ENCODE data around the gene SPHKAP.
"Not testable (repeated sequence)": the region's sequence is repeated elsewhere in the genome, so short reads cannot be mapped to it uniquely, and the experiment has no call there.

Gene SPHKAP

GRCh38 chr2:228181098-228182019, at the start of gene SPHKAP:
Gene SPHKAP, minus strand, starts transcription at chr2:228181687. Its CDS starts 89 bp downstream, at chr2:228181598.
- TF ChIP-seq CTCF (conservative IDR thresholded peaks at IDR 0.05; ENCODE audit: low read length), result no peak
- H3K4me3 ChIP-seq (ENCODE audit: low read length), result peak within 1 kb of the TSS; percentile 26
- DNase-seq (ENCODE audit: low read depth), result no peak

- no peak overlapping the region for H3K4me3 ChIP-seq (ENCODE audit: low read length)
- DNase-seq (ENCODE audit: low read depth), result no peak
- no peak for TF ChIP-seq CTCF (conservative IDR thresholded peaks at IDR 0.05; ENCODE audit: low read length)
Observed at GRCh38 chr2:228227466-228227865, 46.0 kb upstream of the SPHKAP start.

GRCh38 chr2:228224410-228224809, 42.9 kb upstream of the SPHKAP start:
- TF ChIP-seq CTCF (conservative IDR thresholded peaks at IDR 0.05; ENCODE audit: low read length), result no peak
- no peak for DNase-seq (ENCODE audit: low read depth)
- H3K4me3 ChIP-seq (ENCODE audit: low read length), result no peak overlapping the region

GRCh38 chr2:228218593-228218992, 37.1 kb upstream of the SPHKAP start:
- DNase-seq (ENCODE audit: low read depth); H3K4me3 ChIP-seq (ENCODE audit: low read length): not testable (repeated sequence)

- TF ChIP-seq CTCF (conservative IDR thresholded peaks at IDR 0.05; ENCODE audit: low read length), result no peak
Observed at GRCh38 chr2:228197504-228197903, 16.0 kb upstream of the SPHKAP start.

GRCh38 chr2:228180181-228181097, 1.0 kb downstream of the SPHKAP start:
- H3K4me3 ChIP-seq (ENCODE audit: low read length), result no peak overlapping the region
- DNase-seq (ENCODE audit: low read depth), result no peak

More at GRCh38 chr2:228197504-228197903, 16.0 kb upstream of the SPHKAP start:
- no peak for DNase-seq (ENCODE audit: low read depth)
- no peak overlapping the region for H3K4me3 ChIP-seq (ENCODE audit: low read length)

More at GRCh38 chr2:228180181-228181097, 1.0 kb downstream of the SPHKAP start:
- no peak for TF ChIP-seq CTCF (conservative IDR thresholded peaks at IDR 0.05; ENCODE audit: low read length)
